Measurements from ENCODE around the gene NCOA4.

Gene NCOA4

GRCh38 chr10:46017733-46018132 lies 12.7 kb downstream of the NCOA4 start:
- TF ChIP-seq POLR2AphosphoS5 (IDR thresholded peaks at IDR 0.05; ENCODE audit: low read depth, low read length) (no peak), TAF1 (IDR thresholded peaks at IDR 0.05; ENCODE audit: borderline replicate concordance, insufficient read depth, low read length) (no peak)

DNA sequence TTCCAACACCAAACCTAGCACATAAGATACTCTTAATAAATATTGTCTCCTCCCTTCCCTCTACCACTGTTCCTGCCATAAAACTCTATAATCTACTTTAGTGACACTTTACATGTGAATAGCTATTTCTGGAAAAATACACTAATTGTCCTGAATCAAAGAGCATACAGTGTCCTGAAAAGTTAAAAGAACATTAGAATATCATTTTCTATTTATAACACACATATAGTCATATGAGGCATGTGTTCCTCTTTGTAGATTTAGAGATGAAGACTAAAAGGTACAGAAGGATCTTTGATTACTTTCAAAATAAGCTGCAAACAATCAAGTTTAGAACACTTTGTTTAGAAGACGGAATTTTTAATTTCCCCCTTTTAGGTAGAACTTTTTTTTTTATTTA lies 13.6 kb downstream of the NCOA4 start:
- no peak for TF ChIP-seq POLR2AphosphoS5 (IDR thresholded peaks at IDR 0.05; ENCODE audit: low read depth, low read length)
- TF ChIP-seq, protein P1, sequence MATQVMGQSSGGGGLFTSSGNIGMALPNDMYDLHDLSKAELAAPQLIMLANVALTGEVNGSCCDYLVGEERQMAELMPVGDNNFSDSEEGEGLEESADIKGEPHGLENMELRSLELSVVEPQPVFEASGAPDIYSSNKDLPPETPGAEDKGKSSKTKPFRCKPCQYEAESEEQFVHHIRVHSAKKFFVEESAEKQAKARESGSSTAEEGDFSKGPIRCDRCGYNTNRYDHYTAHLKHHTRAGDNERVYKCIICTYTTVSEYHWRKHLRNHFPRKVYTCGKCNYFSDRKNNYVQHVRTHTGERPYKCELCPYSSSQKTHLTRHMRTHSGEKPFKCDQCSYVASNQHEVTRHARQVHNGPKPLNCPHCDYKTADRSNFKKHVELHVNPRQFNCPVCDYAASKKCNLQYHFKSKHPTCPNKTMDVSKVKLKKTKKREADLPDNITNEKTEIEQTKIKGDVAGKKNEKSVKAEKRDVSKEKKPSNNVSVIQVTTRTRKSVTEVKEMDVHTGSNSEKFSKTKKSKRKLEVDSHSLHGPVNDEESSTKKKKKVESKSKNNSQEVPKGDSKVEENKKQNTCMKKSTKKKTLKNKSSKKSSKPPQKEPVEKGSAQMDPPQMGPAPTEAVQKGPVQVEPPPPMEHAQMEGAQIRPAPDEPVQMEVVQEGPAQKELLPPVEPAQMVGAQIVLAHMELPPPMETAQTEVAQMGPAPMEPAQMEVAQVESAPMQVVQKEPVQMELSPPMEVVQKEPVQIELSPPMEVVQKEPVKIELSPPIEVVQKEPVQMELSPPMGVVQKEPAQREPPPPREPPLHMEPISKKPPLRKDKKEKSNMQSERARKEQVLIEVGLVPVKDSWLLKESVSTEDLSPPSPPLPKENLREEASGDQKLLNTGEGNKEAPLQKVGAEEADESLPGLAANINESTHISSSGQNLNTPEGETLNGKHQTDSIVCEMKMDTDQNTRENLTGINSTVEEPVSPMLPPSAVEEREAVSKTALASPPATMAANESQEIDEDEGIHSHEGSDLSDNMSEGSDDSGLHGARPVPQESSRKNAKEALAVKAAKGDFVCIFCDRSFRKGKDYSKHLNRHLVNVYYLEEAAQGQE (IDR thresholded peaks at IDR 0.05; ENCODE audit: insufficient read depth in 1 of 2, low read depth in 2 of 2, low read length in 2 of 2), result no peak
- TF ChIP-seq TAF1 (IDR thresholded peaks at IDR 0.05; ENCODE audit: borderline replicate concordance, insufficient read depth, low read length), result no peak
- TF ChIP-seq FOXP2 (optimal IDR thresholded peaks at IDR 0.05; ENCODE audit: borderline replicate concordance, extremely low read depth, extremely low read length, insufficient read depth), result no peak
- TF ChIP-seq SIN3A (IDR thresholded peaks at IDR 0.05; ENCODE audit: borderline replicate concordance, insufficient read depth, low read length), result no peak

DNA sequence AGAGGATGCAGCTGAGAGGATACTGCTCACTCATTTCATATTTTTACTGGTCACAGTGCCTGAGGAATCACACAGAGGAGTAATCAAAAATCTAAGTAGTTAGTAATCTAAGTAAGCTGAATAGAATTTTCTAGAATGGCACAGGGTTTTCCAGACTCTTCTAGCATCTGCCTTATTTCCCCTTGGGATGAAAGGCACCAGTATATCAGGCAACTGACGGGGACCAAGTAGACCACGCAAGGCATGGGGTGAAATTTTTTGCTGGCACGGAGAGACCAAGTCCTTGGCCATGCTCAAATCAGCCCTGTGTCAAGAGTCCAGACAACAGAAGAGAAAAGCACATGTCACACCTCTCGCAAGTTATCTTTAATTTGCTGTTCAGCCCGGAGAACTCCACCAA lies 14.2 kb downstream of the NCOA4 start:
- no peak for TF ChIP-seq TAF1 (IDR thresholded peaks at IDR 0.05; ENCODE audit: borderline replicate concordance, insufficient read depth, low read length)
- TF ChIP-seq, protein P1 (IDR thresholded peaks at IDR 0.05; ENCODE audit: insufficient read depth in 1 of 2, low read depth in 2 of 2, low read length in 2 of 2), result no peak
- TF ChIP-seq FOXP2 (optimal IDR thresholded peaks at IDR 0.05; ENCODE audit: borderline replicate concordance, extremely low read depth, extremely low read length, insufficient read depth), result no peak
- no peak for TF ChIP-seq POLR2AphosphoS5 (IDR thresholded peaks at IDR 0.05; ENCODE audit: low read depth, low read length)
- no peak for TF ChIP-seq SIN3A (IDR thresholded peaks at IDR 0.05; ENCODE audit: borderline replicate concordance, insufficient read depth, low read length)

GRCh38 chr10:46014683-46015405 lies 15.6 kb downstream of the NCOA4 start:
- TF ChIP-seq FOXP2 (optimal IDR thresholded peaks at IDR 0.05; ENCODE audit: borderline replicate concordance, extremely low read depth, extremely low read length, insufficient read depth) (no peak), POLR2AphosphoS5 (IDR thresholded peaks at IDR 0.05; ENCODE audit: low read depth, low read length) (no peak), TAF1 (IDR thresholded peaks at IDR 0.05; ENCODE audit: borderline replicate concordance, insufficient read depth, low read length) (no peak), SIN3A (IDR thresholded peaks at IDR 0.05; ENCODE audit: borderline replicate concordance, insufficient read depth, low read length) (no peak)
- TF ChIP-seq, protein P1 (IDR thresholded peaks at IDR 0.05; ENCODE audit: insufficient read depth in 1 of 2, low read depth in 2 of 2, low read length in 2 of 2), result no peak

GRCh38 chr10:46014206-46014605 lies 16.2 kb downstream of the NCOA4 start:
- TF ChIP-seq FOXP2 (optimal IDR thresholded peaks at IDR 0.05; ENCODE audit: borderline replicate concordance, extremely low read depth, extremely low read length, insufficient read depth) (no peak), SIN3A (IDR thresholded peaks at IDR 0.05; ENCODE audit: borderline replicate concordance, insufficient read depth, low read length) (no peak), POLR2AphosphoS5 (IDR thresholded peaks at IDR 0.05; ENCODE audit: low read depth, low read length) (no peak), TAF1 (IDR thresholded peaks at IDR 0.05; ENCODE audit: borderline replicate concordance, insufficient read depth, low read length) (no peak)
- TF ChIP-seq, protein P1 (IDR thresholded peaks at IDR 0.05; ENCODE audit: insufficient read depth in 1 of 2, low read depth in 2 of 2, low read length in 2 of 2), result no peak
